Measurements from ENCODE around the gene SPEF1.

DNA sequence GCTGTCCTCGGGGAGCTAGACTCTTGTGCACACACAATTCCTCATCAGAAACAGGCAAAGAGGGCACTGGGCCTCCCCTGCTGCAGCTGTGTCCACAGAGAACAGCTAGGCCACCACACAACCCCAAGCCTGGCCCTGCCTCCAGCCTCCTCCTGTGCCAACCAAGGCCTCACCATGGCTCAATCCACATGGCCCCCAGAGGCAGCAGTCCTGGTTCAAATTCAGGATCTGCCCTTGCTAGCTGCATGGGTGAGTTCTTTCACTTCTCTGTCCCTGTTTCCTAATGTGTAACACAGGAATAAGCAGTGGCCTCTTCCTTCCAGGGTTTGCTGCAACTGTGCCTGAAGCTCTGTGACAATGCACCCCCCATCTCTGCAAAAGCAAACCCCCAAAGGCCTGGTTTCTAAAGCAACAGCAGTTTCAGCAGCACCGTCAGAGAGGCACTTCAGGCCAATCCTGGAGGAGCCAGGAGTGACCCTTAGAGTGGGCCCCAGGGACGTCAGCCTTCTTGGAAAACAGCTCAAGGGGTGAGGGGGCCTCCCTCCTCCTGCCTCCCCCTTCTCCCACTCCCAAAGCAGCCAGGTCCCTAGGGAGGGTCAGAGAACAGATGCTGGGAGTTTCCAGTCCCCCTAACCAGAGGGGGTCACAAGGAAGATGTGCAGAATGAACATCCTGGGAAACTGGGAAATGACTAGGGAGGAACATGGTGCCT is 15.9 kb downstream of the SPEF1 start:
- TF ChIP-seq FOXM1 (IDR thresholded peaks at IDR 0.05; ENCODE audit: borderline replicate concordance) (no peak), ZNF384 (IDR thresholded peaks at IDR 0.05) (no peak), BHLHE40 (IDR thresholded peaks at IDR 0.05; ENCODE audit: borderline replicate concordance) (no peak), FOXK2 (IDR thresholded peaks at IDR 0.05) (no peak), TARDBP (IDR thresholded peaks at IDR 0.05) (no peak), SP1 (IDR thresholded peaks at IDR 0.05) (no peak), PKNOX1 (IDR thresholded peaks at IDR 0.05) (no peak), LEF1 (IDR thresholded peaks at IDR 0.05; ENCODE audit: borderline replicate concordance) (no peak), CTBP1 (IDR thresholded peaks at IDR 0.05; ENCODE audit: borderline replicate concordance) (no peak), ARNT (IDR thresholded peaks at IDR 0.05) (no peak)
